Pancreas (tissue), 10 donors: Measurements from ENCODE around the gene ENPP3. TPM values are rescaled to one million over a fixed set of nuclear protein-coding genes. Genes with fewer than 3 reads are reported as not detected.

Source experiments
- ATAC-seq, 4 donors: fragments of 200-7000 bp; cut with Tn5 transposase; one replicate each; pipeline versions ENCODE4 v1.8.0 to v1.9.1; 2020; ENCODE audit warnings: mild to moderate bottlenecking in 4 of 4, moderate library complexity in 4 of 4
- DNase-seq, 6 donors: peaks; one replicate each; pipeline ENCODE4 v3.0.0-alpha.2; 2020
- FAIRE-seq: peaks from 2 replicates; lab custom pipeline; 2012; peaks lifted over from hg19 to GRCh38; lab: Jason Lieb, UNC
- H3K27ac ChIP-seq, 4 donors: fragments of 200-600 bp; sonication (generic); 1 replicate in 3 of 4; 2 replicates in 1 of 4; pipeline versions ENCODE4 v1.5.0 to v1.8.0; 2020
- H3K27me3 ChIP-seq, 4 donors: fragments of 200-600 bp; one replicate each; pipeline ENCODE4 v1.8.0; 2021
- H3K36me3 ChIP-seq, 3 donors: fragments of 200-600 bp; sonication (generic) in 1 of 3; one replicate each; pipeline versions ENCODE4 v1.5.0 to v1.8.0; 2020 to 2021
- H3K4me1 ChIP-seq, 3 donors: fragments of 200-600 bp; one replicate each; pipeline ENCODE4 v1.8.0; 2021
- H3K4me3 ChIP-seq, 4 donors: fragments of 200-600 bp; sonication (generic) in 2 of 4; one replicate each; pipeline versions ENCODE4 v1.5.0 to v1.8.0; 2020 to 2021
- H3K9me3 ChIP-seq, 4 donors: fragments of 200-600 bp; one replicate each; pipeline ENCODE4 v1.8.0; 2021
- WGBS, 2 donors: extraction: QIAGEN DNeasy Blood & Tissue Kit; methylation state at CpG; one replicate each; pipeline ENCODE4 v1.1.7; 2013; 5-methylcytosine and 5-hydroxymethylcytosine counted together
- intact Hi-C, 3 donors: fragments of 100-400 bp; cut with DNase I; formaldehyde crosslinking; loops; one replicate each; pipeline versions ENCODE4 v1.11.1 to v1.14.2; 2022
- polyA plus RNA-seq, 2 donors: library from polyadenylated mRNA; stranded (reverse); fragments of 200-250 nt; gene quantifications; one replicate each; pipeline ENCODE4 v1.2.3, GENCODE V29; 2013
- total RNA-seq, 6 donors: library from RNA; stranded (reverse); fragmentation: NEBNext Ultra II Directional in 4 of 6; extraction: Animal tissue kit (Norgen Biotek cat#: 25700) in 4 of 6; gene quantifications; one replicate each; pipeline versions ENCODE4 v1.2.1 to v1.2.4, GENCODE V29; 2021 to 2023
- TF ChIP-seq, protein P1 (sequence below), 4 donors: fragments of 200-600 bp; sonication (generic) in 3 of 4; IDR thresholded peaks; one replicate each; pipeline versions ENCODE4 v1.5.0 to v1.8.0; 2021; ENCODE audit warnings: antibody characterized with exemption in 4 of 4
- donor health status: healthy with polysubstance abuse.
- donor health status: DM: no; HTN: no; CAD: no; lungs with moderate emphysema.
- donor health status: DM: no; HTN: no; CAD: no.
- donor health status: control.
- donor health status: control.
- donor health status: Bipolar disorder and iron deficiency.
- donor health status: DM: yes; HTN: yes; CAD: no.
- donor health status: DM: no; HTN: no; CAD: no.
- donor health status: DM: no; HTN: no; CAD: no.
- donor health status: DM: yes; HTN: yes; CAD: no.

The ENPP3 gene
- total and polyA plus RNA-seq, 8 donors, result 0.07 to 0.38 (median 0.13) TPM; not detected in 3

DNA sequence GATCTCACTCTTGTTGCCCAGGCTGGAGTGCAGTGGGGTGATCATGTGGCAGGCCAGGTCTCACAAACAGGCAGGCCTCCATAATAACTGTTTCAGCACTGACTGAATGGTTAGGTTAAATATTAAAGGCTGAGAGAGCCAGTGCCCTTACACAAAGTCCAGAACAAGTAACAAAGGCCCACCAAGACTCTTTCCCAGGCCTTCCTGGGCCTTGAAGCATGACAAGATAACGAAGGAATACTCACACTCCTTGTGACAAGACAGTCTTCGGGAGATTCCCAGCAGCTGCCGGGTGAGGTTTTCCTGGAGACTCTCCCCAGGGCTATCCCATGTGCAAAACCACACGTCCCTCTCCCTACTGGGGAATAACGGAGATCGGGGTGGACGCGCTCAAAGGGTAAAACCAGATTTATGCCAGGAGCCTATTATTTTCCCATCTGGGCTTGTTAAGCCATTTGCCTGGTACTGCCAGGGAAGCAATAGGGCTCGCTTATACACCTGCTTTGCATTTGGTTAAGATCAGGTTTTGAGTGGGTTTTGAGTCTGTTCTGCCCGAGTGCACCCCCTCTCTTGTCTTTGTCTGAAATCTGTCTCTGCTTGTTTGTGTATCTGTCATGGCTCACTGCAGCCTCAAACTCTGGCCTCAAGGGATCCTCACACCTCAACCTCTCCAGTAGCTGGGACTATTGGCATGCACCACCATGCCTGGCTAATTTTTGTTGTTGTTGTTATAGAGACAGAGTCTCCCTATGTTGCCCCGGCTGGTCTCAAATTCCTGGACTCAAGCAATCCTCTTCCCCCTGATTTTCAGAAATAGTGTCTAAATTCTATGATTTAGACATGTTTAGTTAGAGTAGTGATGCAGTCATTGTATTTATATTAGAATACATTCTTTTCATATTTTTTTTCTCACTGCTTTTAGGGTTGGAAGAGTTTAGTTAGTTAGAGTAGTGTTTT, 1.4 kb upstream of the ENPP3 start:
- TF ChIP-seq, protein P1, sequence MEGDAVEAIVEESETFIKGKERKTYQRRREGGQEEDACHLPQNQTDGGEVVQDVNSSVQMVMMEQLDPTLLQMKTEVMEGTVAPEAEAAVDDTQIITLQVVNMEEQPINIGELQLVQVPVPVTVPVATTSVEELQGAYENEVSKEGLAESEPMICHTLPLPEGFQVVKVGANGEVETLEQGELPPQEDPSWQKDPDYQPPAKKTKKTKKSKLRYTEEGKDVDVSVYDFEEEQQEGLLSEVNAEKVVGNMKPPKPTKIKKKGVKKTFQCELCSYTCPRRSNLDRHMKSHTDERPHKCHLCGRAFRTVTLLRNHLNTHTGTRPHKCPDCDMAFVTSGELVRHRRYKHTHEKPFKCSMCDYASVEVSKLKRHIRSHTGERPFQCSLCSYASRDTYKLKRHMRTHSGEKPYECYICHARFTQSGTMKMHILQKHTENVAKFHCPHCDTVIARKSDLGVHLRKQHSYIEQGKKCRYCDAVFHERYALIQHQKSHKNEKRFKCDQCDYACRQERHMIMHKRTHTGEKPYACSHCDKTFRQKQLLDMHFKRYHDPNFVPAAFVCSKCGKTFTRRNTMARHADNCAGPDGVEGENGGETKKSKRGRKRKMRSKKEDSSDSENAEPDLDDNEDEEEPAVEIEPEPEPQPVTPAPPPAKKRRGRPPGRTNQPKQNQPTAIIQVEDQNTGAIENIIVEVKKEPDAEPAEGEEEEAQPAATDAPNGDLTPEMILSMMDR (IDR thresholded peaks at IDR 0.05), result no peak
- Histone ChIP-seq H3K36me3 (no peaks in the 10 kb centered on the region), H3K4me3 (no peak overlapping the region), H3K9me3 (no peaks in the 10 kb centered on the region), H3K4me1 (no peaks in the 10 kb centered on the region), H3K27ac (no peak overlapping the region), H3K27me3 (no peaks in the 10 kb centered on the region)
- 78 to 79% methylated on average over 11 of the region's 11 CpGs for WGBS, 2 donors
- FAIRE-seq (no peak), DNase-seq (no peak), ATAC-seq (no peak)
- intact Hi-C loops, result no loop called here

DNA sequence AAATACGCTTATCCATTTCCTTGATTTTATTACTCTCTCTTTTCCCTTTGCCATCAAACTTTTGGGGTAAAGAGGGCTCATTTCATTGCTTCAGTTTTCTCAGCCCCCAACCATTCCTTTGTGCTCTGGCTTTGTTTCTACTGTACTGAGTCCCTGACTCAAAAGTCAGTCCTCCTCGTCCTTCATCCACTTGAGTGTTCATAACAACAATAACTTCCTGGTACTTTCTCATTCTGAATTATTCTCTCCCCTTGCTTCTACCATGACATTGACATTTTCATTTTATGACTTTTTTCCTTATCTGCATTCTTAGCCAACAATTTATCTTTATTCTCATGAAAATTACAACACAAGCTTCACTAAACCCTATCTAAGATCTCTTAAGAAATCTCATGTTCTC, 911 bp downstream of the ENPP3 start:
- no peak for ATAC-seq
- intact Hi-C loops, result no loop called here
- no peak overlapping the region for H3K4me3 ChIP-seq

DNA sequence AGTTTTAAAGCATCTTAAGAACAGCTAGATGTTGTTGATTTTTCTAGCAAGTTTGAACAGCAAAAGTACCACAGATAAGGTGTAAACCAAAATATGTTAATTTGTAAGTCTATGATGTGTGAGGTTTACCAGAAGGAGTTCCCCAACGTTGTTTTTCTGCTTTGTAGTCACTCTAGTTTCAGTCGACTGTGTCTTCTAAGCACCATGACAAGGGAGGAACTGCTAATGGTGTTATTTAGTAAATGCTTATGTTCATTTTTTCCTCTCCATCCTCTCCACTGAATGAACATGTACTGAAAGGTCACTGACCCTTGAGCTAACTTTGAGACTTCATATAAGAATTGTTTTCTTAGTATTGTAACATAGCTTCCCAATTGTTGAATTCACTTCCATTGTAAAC, 3.0 kb downstream of the ENPP3 start:
- 38 to 52% methylated on average over 2 of the region's 2 CpGs for WGBS, 2 donors
- Histone ChIP-seq H3K27ac (no peak overlapping the region), H3K9me3 (no peaks in the 10 kb centered on the region), H3K27me3 (no peaks in the 10 kb centered on the region), H3K36me3 (no peaks in the 10 kb centered on the region), H3K4me3 (no peak overlapping the region), H3K4me1 (no peaks in the 10 kb centered on the region)
- intact Hi-C loops, result no loop called here
- ATAC-seq (no peak), FAIRE-seq (no peak), DNase-seq (no peak)
- TF ChIP-seq, protein P1 (IDR thresholded peaks at IDR 0.05), result no peak

More for the DNA sequence above, 911 bp downstream of the ENPP3 start:
- Histone ChIP-seq H3K27me3 (no peaks in the 10 kb centered on the region), H3K9me3 (no peaks in the 10 kb centered on the region), H3K4me1 (no peaks in the 10 kb centered on the region), H3K27ac (no peak overlapping the region), H3K36me3 (no peaks in the 10 kb centered on the region)
- FAIRE-seq, result no peak
- WGBS, 2 donors, result 74 to 82% methylated on average over 2 of the region's 2 CpGs
- TF ChIP-seq, protein P1 (IDR thresholded peaks at IDR 0.05), result no peak
- no peak for DNase-seq

DNA sequence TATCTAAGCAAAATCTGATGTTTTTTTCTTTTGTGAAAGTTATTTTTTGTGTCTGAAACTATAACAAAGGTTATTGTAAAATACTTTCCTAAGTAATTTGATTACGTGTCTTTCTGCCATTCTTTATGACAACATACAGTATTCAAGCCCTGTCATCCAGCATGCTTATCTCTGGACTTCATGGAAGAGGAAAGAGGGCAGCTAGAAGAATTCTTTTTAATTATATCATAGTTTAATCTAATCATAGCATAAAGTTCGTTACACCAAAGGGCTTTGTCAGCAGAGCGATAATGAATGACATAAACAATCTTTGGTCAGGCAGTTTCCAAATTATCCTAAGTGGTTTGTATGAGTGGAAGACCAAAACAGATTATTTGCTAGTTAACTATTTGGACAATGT, 3.5 kb downstream of the ENPP3 start:
- intact Hi-C loops, result no loop called here
- H3K36me3 ChIP-seq, result no peaks in the 10 kb centered on the region
- no peak overlapping the region for H3K27ac ChIP-seq
- ATAC-seq, result no peak
- H3K4me1 ChIP-seq, result no peaks in the 10 kb centered on the region
- WGBS, 2 donors, result 79 to 81% methylated on average over 3 of the region's 3 CpGs
- TF ChIP-seq, protein P1 (IDR thresholded peaks at IDR 0.05), result no peak
- no peaks in the 10 kb centered on the region for H3K9me3 ChIP-seq
- no peak for DNase-seq
- H3K4me3 ChIP-seq, result no peak overlapping the region
- no peaks in the 10 kb centered on the region for H3K27me3 ChIP-seq
- no peak for FAIRE-seq

DNA sequence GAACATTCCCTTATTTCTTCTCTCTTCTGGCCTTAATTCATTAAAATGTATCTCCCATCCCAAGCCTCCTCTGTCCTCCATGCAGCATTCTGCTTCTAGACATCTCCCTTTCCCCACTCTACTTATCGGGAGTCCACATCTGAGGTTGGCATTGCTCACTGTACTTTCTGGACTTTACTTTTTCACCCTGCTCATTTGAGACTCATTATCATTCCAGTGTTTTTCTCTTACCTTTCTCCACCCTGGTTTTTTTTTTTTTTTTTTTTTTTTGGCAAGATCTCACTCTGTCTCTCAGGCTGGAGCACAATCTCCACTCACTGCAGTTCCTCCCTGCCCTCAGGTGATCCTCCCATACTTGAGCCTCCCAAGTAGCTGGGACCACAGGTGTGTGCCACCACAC, 4.5 kb downstream of the ENPP3 start:
- H3K27me3 ChIP-seq, result no peaks in the 10 kb centered on the region
- intact Hi-C loops, result no loop called here
- FAIRE-seq (no peak), DNase-seq (no peak), ATAC-seq (no peak)
- no peak overlapping the region for H3K4me3 ChIP-seq
- WGBS, 2 donors, result 93 to 95% methylated on average over 1 of the region's 1 CpG
- H3K27ac ChIP-seq, result no peak overlapping the region
- no peaks in the 10 kb centered on the region for H3K36me3 ChIP-seq
- TF ChIP-seq, protein P1 (IDR thresholded peaks at IDR 0.05), result no peak
- H3K9me3 ChIP-seq, result no peaks in the 10 kb centered on the region
- no peaks in the 10 kb centered on the region for H3K4me1 ChIP-seq
